HEK293 (cell line): ENCODE measurements around the gene RALGAPA2.
A peak's percentile ranks its signal among the peaks of the same experiment; 100 is the strongest.

Experiments
- GLIS1 ChIP-seq: fragments of 450-650 bp; formaldehyde crosslinking; IDR thresholded peaks from 2 replicates; pipeline ENCODE4 v1.5.1; 2016; ENCODE audit warnings: missing biosample characterization, missing genetic modification characterization
- KLF8 ChIP-seq: fragments of 450-650 bp; formaldehyde crosslinking; IDR thresholded peaks from 2 replicates; pipeline ENCODE4 v1.5.1; 2016; ENCODE audit warnings: missing biosample characterization, missing genetic modification characterization
- PATZ1 ChIP-seq: fragments of 450-650 bp; formaldehyde crosslinking; IDR thresholded peaks from 2 replicates; pipeline ENCODE4 v1.5.1; 2016; ENCODE audit warnings: missing biosample characterization, missing genetic modification characterization
- SCRT1 ChIP-seq: fragments of 450-650 bp; formaldehyde crosslinking; IDR thresholded peaks from 2 replicates; pipeline ENCODE4 v1.5.1; 2016; ENCODE audit warnings: missing biosample characterization, missing genetic modification characterization, borderline replicate concordance
- SP2 ChIP-seq: fragments of 450-650 bp; formaldehyde crosslinking; IDR thresholded peaks from 2 replicates; pipeline ENCODE4 v1.5.1; 2016; ENCODE audit warnings: missing biosample characterization, missing genetic modification characterization
- ZBTB11 ChIP-seq: fragments of 450-650 bp; formaldehyde crosslinking; conservative IDR thresholded peaks from 2 replicates; pipeline ENCODE4 v1.5.1; 2016; ENCODE audit warnings: low read depth, missing biosample characterization, missing genetic modification characterization
- ZBTB20 ChIP-seq: fragments of 450-650 bp; formaldehyde crosslinking; IDR thresholded peaks from 2 replicates; pipeline ENCODE4 v1.5.1; 2016; ENCODE audit warnings: missing biosample characterization, missing genetic modification characterization
- ZNF202 ChIP-seq: fragments of 450-650 bp; formaldehyde crosslinking; IDR thresholded peaks from 2 replicates; pipeline ENCODE4 v1.5.1; 2016; ENCODE audit warnings: missing biosample characterization, missing genetic modification characterization, borderline replicate concordance
- ZNF223 ChIP-seq: fragments of 450-650 bp; formaldehyde crosslinking; IDR thresholded peaks from 2 replicates; pipeline ENCODE4 v1.5.1; 2016; ENCODE audit warnings: missing biosample characterization, missing genetic modification characterization
- ZNF366 ChIP-seq: fragments of 450-650 bp; formaldehyde crosslinking; conservative IDR thresholded peaks from 2 replicates; pipeline ENCODE4 v1.5.1; 2016; ENCODE audit warnings: missing biosample characterization, missing genetic modification characterization
- ZNF529 ChIP-seq: fragments of 450-650 bp; formaldehyde crosslinking; IDR thresholded peaks from 2 replicates; pipeline ENCODE4 v1.5.1; 2017; ENCODE audit warnings: missing genetic modification characterization, missing biosample characterization; ENCODE audit not compliant: insufficient replicate concordance
- ZNF610 ChIP-seq: fragments of 450-650 bp; formaldehyde crosslinking; IDR thresholded peaks from 2 replicates; pipeline ENCODE4 v1.5.1; 2016; ENCODE audit warnings: missing biosample characterization, missing genetic modification characterization, borderline replicate concordance
- ZNF629 ChIP-seq: fragments of 450-650 bp; formaldehyde crosslinking; IDR thresholded peaks from 2 replicates; pipeline ENCODE4 v1.5.1; 2017; ENCODE audit warnings: missing biosample characterization, missing genetic modification characterization
- ZNF639 ChIP-seq: fragments of 450-650 bp; formaldehyde crosslinking; IDR thresholded peaks from 2 replicates; pipeline ENCODE4 v1.5.1; 2016; ENCODE audit warnings: missing biosample characterization, missing genetic modification characterization
- ZNF645 ChIP-seq: fragments of 450-650 bp; formaldehyde crosslinking; IDR thresholded peaks from 2 replicates; pipeline ENCODE4; 2016; ENCODE audit warnings: missing biosample characterization, missing genetic modification characterization
- ZNF707 ChIP-seq: fragments of 450-650 bp; formaldehyde crosslinking; IDR thresholded peaks from 2 replicates; pipeline ENCODE4 v1.5.1; 2016; ENCODE audit warnings: missing biosample characterization, missing genetic modification characterization
- ZNF76 ChIP-seq: fragments of 450-650 bp; formaldehyde crosslinking; IDR thresholded peaks from 2 replicates; pipeline ENCODE4; 2016; ENCODE audit warnings: low read depth, missing biosample characterization, missing genetic modification characterization, borderline replicate concordance
- ZSCAN5A ChIP-seq: fragments of 450-650 bp; formaldehyde crosslinking; IDR thresholded peaks from 2 replicates; pipeline ENCODE4 v1.5.1; 2016; ENCODE audit warnings: missing biosample characterization, missing genetic modification characterization
- ZXDB ChIP-seq: fragments of 450-650 bp; formaldehyde crosslinking; IDR thresholded peaks from 2 replicates; pipeline ENCODE4 v1.5.1; 2016; ENCODE audit warnings: missing biosample characterization, missing genetic modification characterization
- TF ChIP-seq, protein P1 (sequence below): fragments of 450-650 bp; formaldehyde crosslinking; IDR thresholded peaks from 2 replicates; pipeline ENCODE4 v1.5.1; 2016; ENCODE audit warnings: missing biosample characterization, missing genetic modification characterization
- TF ChIP-seq, protein P2 (sequence below): fragments of 450-650 bp; formaldehyde crosslinking; IDR thresholded peaks from 2 replicates; pipeline ENCODE4 v1.5.1; 2017; ENCODE audit warnings: missing biosample characterization, missing genetic modification characterization
- TF ChIP-seq, protein P3 (sequence below): fragments of 450-650 bp; formaldehyde crosslinking; IDR thresholded peaks from 2 replicates; pipeline ENCODE4 v1.5.1; 2017; ENCODE audit warnings: missing biosample characterization, missing genetic modification characterization

Gene RALGAPA2

GRCh38 chr20:20363434-20363798 lies 349.0 kb downstream of the RALGAPA2 start (continued):
- TF ChIP-seq, protein P1, sequence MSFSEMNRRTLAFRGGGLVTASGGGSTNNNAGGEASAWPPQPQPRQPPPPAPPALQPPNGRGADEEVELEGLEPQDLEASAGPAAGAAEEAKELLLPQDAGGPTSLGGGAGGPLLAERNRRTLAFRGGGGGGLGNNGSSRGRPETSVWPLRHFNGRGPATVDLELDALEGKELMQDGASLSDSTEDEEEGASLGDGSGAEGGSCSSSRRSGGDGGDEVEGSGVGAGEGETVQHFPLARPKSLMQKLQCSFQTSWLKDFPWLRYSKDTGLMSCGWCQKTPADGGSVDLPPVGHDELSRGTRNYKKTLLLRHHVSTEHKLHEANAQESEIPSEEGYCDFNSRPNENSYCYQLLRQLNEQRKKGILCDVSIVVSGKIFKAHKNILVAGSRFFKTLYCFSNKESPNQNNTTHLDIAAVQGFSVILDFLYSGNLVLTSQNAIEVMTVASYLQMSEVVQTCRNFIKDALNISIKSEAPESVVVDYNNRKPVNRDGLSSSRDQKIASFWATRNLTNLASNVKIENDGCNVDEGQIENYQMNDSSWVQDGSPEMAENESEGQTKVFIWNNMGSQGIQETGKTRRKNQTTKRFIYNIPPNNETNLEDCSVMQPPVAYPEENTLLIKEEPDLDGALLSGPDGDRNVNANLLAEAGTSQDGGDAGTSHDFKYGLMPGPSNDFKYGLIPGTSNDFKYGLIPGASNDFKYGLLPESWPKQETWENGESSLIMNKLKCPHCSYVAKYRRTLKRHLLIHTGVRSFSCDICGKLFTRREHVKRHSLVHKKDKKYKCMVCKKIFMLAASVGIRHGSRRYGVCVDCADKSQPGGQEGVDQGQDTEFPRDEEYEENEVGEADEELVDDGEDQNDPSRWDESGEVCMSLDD (tag by site-specific recombination): peak; percentile 70; the same call in 1 of the 2 replicates
- TF ChIP-seq ZNF707 (tag by site-specific recombination): 0 out of 2 replicates have a peak, but pooled peaks have one; percentile 8
- TF ChIP-seq PATZ1 (tag by site-specific recombination): peak; percentile 67
- TF ChIP-seq GLIS1 (tag by site-specific recombination): peak; percentile 87
- TF ChIP-seq SP2 (tag by site-specific recombination): peak; percentile 49
- no peak for TF ChIP-seq ZNF639
- peak; percentile 7; the same call in 1 of the 2 replicates for TF ChIP-seq ZBTB20 (tag by site-specific recombination)
- peak; percentile 12; the same call in 1 of the 2 replicates for TF ChIP-seq ZNF629
- TF ChIP-seq ZBTB11: peak; percentile 47; the same call in 1 of the 2 replicates
- no peak for TF ChIP-seq ZNF223 (tag by site-specific recombination)
- TF ChIP-seq ZNF202 (tag by site-specific recombination): 0 out of 2 replicates have a peak, but pooled peaks have one; percentile 36
- peak; percentile 38; the same call in 1 of the 2 replicates for TF ChIP-seq ZNF610 (tag by site-specific recombination)
- no peak for TF ChIP-seq ZNF529
- TF ChIP-seq, protein P2, sequence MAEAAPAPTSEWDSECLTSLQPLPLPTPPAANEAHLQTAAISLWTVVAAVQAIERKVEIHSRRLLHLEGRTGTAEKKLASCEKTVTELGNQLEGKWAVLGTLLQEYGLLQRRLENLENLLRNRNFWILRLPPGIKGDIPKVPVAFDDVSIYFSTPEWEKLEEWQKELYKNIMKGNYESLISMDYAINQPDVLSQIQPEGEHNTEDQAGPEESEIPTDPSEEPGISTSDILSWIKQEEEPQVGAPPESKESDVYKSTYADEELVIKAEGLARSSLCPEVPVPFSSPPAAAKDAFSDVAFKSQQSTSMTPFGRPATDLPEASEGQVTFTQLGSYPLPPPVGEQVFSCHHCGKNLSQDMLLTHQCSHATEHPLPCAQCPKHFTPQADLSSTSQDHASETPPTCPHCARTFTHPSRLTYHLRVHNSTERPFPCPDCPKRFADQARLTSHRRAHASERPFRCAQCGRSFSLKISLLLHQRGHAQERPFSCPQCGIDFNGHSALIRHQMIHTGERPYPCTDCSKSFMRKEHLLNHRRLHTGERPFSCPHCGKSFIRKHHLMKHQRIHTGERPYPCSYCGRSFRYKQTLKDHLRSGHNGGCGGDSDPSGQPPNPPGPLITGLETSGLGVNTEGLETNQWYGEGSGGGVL (tag by site-specific recombination): peak; percentile 80
- TF ChIP-seq, protein P3, sequence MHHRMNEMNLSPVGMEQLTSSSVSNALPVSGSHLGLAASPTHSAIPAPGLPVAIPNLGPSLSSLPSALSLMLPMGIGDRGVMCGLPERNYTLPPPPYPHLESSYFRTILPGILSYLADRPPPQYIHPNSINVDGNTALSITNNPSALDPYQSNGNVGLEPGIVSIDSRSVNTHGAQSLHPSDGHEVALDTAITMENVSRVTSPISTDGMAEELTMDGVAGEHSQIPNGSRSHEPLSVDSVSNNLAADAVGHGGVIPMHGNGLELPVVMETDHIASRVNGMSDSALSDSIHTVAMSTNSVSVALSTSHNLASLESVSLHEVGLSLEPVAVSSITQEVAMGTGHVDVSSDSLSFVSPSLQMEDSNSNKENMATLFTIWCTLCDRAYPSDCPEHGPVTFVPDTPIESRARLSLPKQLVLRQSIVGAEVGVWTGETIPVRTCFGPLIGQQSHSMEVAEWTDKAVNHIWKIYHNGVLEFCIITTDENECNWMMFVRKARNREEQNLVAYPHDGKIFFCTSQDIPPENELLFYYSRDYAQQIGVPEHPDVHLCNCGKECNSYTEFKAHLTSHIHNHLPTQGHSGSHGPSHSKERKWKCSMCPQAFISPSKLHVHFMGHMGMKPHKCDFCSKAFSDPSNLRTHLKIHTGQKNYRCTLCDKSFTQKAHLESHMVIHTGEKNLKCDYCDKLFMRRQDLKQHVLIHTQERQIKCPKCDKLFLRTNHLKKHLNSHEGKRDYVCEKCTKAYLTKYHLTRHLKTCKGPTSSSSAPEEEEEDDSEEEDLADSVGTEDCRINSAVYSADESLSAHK (tag by site-specific recombination): peak; percentile 9; the same call in 1 of the 2 replicates
- peak; percentile 96 for TF ChIP-seq ZNF366
- no peak for TF ChIP-seq ZXDB (tag by site-specific recombination)
- TF ChIP-seq SCRT1 (tag by site-specific recombination): no peak
- TF ChIP-seq ZNF76: peak; percentile 59; the same call in 1 of the 2 replicates
- TF ChIP-seq ZSCAN5A: 0 out of 2 replicates have a peak, but pooled peaks have one; percentile 19
- TF ChIP-seq ZNF645 (tag by site-specific recombination): 0 out of 2 replicates have a peak, but pooled peaks have one; percentile 41
- no peak for TF ChIP-seq KLF8 (tag by site-specific recombination)
